GM19099 (cell line): ENCODE measurements around the gene PLPP3.

Source experiments
- POLR2A ChIP-seq: IDR thresholded peaks from 3 replicates; pipeline ENCODE4 v1.6.1; 2011; ENCODE audit warnings: low read depth; ENCODE audit not compliant: insufficient read length; ENCODE audit errors: extremely low read depth

PLPP3 gene

DNA sequence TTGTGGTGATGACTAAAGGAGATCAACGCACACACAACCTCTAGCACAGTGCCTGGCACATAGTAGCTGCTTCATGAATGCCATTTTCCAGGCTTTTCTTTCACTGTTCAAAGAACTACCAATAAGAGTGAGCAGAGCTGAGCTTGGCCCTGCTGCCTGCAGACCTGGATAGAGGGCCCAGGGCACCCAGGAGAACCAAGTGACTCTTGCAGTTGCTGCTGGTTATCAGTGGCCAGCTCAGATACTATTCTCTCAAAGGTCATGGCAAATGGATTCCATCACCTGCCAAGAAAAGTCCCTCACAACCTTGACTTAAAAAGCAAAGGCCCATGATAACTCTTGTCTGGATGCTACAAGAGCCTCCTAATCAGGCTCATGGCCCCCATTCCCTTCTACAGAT, 41.7 kb downstream of the PLPP3 start:
- TF ChIP-seq POLR2A: no peak

DNA sequence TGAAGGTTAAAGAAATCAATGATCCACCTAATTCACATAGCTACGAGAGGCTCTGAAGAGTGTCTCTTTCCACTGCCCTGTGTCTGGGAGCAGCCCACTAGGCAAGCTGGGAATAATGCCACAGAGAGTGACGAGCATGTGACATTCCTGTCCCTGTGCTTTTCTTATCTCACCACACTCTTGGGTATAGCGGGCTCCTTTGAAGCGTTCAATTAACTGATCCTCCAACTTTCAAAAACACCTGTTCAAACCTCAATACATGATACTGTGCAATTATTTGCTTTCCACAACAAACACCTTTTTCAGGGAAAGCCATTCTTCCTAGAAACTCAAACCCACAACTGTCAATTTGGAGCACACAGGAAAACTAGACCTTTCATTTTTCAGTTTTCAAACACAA, 43.4 kb downstream of the PLPP3 start:
- TF ChIP-seq POLR2A: no peak

DNA sequence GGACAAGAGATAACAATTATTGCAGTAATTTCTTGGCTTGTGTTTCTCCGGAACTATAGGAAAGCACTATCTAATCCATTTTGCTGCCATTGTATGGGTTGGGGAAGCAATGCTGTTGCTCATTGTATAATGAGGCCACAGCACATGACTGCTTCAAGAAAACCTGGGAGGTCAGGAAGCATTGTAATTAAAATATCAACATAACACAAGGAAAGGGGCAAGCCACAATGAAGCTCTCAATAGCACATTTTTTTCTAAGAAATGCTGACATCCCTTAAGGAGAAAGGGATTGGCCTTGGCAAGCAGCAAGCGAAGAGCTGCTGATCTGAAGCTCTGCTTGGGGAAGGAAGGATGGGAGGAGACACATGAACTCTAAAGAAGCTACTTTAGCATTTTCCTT, 44.0 kb downstream of the PLPP3 start:
- no peak for TF ChIP-seq POLR2A

DNA sequence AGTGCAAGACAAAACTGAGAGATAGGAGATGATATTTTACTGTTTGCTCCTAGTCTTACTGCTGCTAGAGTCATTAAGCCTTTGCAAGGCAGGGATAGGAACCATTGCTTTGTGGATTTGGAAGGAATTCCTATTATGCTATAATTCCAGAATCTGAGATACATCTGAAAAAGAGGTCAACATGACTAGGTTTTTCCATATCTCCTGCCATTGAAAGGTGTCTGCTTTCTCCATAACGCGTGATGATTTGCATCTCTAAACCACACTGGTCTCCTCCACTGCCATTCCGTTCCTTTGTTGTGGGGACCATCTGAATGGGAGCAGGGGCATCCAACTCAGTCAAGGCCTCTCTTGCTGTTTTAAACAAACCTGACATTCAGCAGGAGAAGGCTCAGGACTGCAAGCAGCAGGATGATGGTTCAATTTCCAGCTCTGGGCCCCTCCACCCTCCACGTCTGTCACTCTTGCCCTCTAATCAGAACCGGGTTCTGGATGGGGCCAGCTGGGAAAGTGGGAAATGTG, 45.2 kb downstream of the PLPP3 start:
- TF ChIP-seq POLR2A: no peak

DNA sequence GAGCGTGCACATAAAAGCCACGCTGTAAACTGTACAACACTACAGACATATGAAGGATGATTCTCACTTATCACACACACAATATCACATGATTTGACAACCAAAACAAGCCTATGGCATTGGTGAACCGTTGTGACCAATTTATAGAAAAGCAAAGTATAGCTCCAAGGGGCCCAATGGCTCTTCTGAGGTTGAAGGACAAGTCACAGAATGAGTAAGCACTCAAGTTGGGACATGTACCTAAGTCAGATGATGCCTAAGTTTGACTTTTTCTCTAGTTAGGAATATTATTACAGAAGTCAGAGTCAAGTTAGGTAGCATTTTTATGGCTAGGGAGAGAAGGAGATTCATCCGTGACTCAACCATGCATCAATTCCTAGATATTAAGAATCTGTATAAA, 45.7 kb downstream of the PLPP3 start:
- no peak for TF ChIP-seq POLR2A

DNA sequence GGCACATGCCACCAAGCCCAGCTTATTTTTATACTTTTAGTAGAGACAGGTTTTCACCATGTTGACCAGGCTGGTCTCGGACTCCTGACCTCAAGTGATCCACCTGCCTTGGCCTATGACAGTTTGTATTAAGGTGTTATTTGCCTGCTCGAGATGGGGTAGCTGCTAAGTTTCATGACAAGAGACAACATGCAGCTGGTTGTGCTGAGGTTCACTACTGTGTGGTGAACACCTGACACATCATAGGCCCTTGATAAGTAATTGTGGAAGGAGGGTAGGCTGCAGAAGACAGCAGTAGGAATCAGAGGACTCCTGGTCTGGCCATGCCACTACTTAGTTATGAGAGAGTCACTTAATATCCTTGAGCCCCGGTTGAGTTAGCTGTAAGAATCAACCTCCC, 46.2 kb downstream of the PLPP3 start:
- TF ChIP-seq POLR2A: no peak

DNA sequence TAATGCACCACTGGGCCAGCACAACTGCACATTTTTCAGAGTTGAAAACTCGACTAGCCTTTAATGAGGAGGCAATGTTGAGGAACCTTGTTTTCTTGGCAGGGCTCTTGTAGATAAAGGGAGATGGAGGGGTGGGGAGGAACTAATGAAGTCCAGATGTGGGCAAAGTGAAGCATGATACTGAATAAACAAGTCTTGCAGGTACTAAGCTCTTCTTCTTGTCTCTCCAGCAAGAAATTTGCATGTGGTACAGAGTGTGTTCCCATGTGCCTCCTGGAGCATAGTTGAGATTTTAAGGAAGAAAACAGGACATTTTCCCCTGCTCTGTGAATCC, 47.0 kb downstream of the PLPP3 start:
- no peak for TF ChIP-seq POLR2A

DNA sequence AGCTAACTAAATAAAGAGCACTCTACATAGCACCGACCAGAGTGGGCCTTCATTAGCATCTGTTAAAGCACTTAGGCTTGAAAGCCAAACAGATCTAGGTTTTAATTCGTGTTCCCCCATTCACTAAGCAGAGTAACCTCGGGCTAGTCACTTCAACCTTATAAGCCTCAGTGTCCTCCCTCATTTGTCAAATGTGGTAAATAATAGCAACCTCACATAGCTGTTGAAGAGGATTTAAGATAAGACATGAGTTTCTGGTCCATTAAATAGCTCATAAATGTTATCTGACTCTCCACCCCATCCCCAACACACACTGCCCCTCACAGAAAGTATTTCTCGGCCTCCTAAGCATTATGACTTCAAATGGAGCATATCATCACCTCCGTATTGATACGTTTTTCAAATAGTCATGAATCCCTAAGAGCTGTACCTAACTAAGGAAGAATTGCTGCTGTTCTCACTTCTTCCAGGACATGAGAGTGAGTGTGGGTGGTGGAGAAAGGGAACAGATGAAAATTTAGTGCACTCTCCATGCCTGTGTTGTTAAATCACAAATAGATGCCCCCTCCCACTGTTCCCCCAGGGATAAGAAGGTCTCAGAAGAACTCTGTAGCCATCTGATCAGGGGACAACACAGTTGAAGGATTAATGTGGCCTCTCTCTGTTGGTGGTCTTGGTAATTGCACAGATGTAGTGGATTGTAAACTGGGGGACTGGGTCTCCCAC, 47.6 kb downstream of the PLPP3 start:
- no peak for TF ChIP-seq POLR2A

DNA sequence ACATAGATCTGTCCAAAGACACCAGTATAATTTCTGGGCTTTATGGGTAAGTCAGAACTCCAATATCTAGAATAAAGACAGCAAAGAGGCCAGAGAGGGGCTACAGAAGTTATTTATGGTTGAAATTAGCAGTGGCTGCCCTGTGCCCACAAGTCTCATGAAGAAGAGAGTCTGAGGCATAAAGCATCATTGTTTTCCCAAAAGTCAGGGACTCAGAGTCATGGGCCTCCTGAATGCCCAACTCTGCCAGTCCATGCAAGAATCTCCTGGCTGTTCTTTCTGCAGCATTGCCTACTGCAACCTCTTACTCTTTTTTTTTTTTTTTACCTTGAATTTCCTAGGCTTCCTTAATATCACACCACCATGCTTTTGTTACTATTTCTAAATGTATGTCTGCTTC, 49.6 kb downstream of the PLPP3 start:
- TF ChIP-seq POLR2A: no peak

DNA sequence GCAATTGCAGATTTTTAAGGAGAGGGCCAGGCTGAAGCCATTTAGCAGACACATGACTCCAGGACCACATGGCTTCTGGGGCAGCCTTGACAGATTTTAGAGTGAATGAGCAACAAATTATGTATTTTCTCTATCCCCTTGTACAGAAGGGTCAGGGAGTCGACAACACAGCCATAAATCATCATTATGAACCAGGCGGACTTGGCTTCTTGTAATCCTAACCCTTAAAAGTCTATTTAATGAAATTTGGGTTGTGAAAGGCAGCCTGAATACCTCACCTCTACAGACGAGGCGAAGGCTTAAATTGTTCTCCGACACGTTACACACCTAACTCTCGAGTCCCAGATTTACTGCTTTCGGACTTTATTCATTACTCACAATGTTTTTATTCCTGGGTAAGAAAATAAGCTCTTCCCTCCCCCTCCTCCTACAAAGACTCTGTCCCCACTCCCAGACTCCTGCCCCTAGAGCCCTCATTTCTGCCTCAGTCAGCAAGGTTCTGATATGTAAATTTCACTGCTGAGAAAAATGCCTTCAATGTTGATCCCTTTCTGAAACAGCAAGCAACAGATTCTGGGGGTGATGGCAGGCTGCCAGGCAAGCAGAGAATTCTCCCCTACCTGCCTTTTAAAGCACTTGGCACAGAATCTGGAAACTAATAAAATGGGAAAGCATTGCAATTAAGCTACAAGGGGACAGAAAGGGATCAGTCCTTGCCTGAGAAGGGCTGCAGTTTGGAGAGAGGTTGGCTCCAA, 51.6 kb downstream of the PLPP3 start:
- no peak for TF ChIP-seq POLR2A

DNA sequence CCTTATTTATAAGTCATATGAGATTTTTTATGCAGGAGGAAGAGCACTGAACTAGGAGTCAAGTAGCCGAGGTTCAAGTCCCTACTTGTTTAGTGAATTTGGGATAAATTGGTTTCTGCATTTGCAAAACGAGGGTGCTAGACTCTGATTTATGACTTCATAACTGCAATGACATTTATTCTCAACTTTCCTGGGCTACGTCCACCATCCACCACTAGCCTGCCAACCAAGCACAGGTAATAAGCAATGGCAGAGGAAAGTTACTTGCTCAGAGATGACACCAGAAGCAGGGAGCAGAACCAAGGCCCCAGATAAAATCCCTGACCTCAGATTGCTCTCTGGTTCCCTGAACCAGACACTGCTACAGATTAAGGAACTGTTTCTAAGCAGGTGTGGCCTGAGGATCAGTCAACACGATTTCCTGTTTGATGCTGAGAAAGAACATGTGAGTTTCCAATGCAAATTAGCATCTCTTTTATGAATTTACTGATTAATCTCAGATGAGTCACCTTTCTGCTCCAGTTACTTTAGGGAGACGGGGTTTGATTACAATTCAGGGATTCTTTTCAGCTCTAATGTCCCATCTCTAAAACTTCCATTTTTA, 52.7 kb downstream of the PLPP3 start:
- TF ChIP-seq POLR2A: no peak

DNA sequence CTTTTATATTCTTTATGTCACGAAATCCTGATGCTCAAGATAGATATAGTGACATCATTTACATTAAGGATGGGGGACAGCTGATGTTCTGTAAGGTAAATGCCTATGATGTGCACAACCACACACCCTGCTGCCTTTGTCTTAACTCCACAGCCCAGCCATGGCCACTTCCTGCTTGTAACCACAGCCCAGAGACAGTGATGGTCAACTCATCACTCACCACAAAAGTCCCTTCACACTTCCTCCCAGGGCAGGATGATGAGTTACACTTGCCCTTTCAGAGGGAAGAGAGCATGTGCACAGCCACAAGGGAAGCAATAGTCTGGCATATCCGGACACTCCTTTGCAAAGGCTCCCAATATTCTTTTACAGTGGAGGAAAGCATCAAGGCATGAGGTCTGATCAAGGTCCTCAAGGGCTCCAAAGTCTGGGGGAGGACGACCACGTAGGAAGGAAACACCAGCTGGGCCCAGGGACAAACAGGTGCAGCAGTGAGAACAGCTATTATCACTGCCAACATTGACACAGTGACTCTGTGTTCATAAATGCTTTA, 53.8 kb downstream of the PLPP3 start:
- TF ChIP-seq POLR2A: no peak

DNA sequence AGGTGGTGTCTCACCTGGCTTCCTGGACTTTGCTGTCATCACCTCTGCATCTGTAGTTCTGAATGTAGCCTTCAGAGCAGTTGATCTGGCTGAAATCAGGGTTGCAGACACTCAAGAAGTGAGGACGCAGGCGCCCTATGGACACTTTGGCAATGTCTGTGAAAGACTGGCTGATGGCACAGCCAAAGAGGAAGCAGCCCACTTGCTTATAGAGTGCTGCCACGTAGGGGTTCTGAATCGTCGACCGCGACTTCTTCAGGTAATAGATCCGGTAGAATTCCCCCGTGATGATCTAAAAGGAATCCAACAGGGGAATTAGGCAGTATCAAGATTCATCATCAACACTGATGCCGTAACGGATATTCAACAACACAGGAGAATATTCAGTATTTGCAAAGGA, 55.1 kb downstream of the PLPP3 start:
- no peak for TF ChIP-seq POLR2A

DNA sequence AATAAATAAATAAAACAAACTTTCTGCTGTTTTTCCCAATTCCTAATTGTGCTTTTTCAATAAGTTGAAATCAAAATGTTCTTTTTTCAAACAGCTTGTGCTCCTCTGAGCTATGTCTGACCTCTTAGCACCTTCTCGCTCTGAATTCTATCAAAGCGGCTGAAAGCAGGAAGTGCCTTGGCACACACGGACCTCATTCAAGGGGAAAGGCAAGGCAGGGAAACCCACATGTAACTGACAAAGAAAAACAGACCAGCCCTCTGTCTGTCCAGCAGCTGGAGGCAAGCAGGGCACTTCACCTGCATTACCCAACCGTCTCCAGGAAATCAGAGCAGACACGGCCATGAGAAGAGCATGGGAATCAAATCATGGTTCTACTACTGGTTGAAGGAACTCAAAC, 56.7 kb downstream of the PLPP3 start:
- TF ChIP-seq POLR2A: no peak

DNA sequence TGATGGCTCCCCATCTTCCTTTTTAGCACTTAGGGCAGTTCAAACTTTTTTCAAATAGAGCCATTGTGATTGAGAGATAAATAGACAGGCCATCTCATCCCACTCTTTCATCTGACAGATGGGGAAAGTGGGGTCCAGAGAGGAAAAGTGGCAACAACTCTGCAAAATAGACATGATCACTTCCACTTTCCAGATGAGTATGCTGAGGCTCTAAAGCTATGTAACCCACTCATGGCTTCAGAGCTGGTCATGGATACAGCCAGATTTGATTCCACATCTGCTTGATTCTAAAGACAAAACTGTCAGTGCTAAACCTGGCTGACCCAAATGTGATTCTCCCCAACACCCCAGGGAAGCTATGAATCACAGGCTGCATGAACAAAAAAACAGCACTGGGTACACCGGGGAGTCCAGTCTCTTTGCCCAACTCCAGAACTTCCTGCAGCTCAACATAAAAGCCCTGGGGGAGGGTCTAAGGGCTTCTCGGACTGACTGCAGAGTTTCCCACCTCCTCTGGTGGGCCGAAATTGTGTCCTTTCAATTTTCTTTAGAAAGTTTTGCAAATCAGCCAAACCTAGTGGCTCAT, 59.3 kb downstream of the PLPP3 start:
- TF ChIP-seq POLR2A: no peak
